GM12891 (cell line): Measurements from ENCODE around the gene CEACAM5.
A peak's percentile ranks its signal among the peaks of the same experiment; 100 is the strongest.

Experiments
- DNase-seq: peaks from one replicate; pipeline ENCODE4 v3.0.0; 2011; ENCODE audit warnings: low spot score; ENCODE audit not compliant: insufficient read length
- FAIRE-seq: peaks from 2 replicates; lab custom pipeline; 2011; peaks lifted over from hg19 to GRCh38; lab: Jason Lieb, UNC
- PAX5 ChIP-seq: IDR thresholded peaks from 2 replicates; pipeline ENCODE4 v1.6.1; 2011; ENCODE audit warnings: low read length, moderate library complexity, mild to moderate bottlenecking; ENCODE audit not compliant: insufficient read depth, severe bottlenecking
- POLR2A ChIP-seq: IDR thresholded peaks from 2 replicates; pipeline ENCODE4 v1.6.1; 2011; ENCODE audit warnings: low read depth, low read length, control low read depth
- POLR2AphosphoS5 ChIP-seq: IDR thresholded peaks from 2 replicates; pipeline ENCODE4 v1.6.1; 2011; ENCODE audit warnings: low read depth, low read length, control low read depth
- POU2F2 ChIP-seq: IDR thresholded peaks from 2 replicates; pipeline ENCODE4 v1.6.1; 2011; ENCODE audit warnings: low read depth, mild to moderate bottlenecking, control low read depth, low read length, moderate library complexity
- SPI1 ChIP-seq: IDR thresholded peaks from 2 replicates; pipeline ENCODE4 v1.6.1; 2011; ENCODE audit warnings: low read depth, low read length, control low read depth
- TAF1 ChIP-seq: IDR thresholded peaks from 2 replicates; pipeline ENCODE4 v1.6.1; 2011; ENCODE audit warnings: low read depth, low read length, control low read depth

Gene CEACAM5

DNA sequence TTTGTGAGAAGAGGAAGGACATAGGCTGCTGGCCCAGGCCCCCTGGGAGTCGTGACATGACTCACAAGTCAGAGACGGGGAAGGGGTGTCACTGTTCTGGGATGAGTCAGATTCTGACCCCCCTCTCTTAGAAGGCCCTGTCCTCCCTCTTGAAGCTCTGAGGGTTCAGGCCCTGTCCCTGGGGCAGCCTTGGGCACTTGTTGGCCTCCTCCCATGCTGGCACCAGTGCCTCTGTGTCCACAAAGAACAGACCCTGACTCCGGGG lies 17.7 kb upstream of the CEACAM5 start:
- TF ChIP-seq SPI1 (no peak), TAF1 (no peak), PAX5 (no peak), POLR2A (no peak), POLR2AphosphoS5 (no peak), POU2F2 (no peak)
- no peak for FAIRE-seq
- no peak for DNase-seq

DNA sequence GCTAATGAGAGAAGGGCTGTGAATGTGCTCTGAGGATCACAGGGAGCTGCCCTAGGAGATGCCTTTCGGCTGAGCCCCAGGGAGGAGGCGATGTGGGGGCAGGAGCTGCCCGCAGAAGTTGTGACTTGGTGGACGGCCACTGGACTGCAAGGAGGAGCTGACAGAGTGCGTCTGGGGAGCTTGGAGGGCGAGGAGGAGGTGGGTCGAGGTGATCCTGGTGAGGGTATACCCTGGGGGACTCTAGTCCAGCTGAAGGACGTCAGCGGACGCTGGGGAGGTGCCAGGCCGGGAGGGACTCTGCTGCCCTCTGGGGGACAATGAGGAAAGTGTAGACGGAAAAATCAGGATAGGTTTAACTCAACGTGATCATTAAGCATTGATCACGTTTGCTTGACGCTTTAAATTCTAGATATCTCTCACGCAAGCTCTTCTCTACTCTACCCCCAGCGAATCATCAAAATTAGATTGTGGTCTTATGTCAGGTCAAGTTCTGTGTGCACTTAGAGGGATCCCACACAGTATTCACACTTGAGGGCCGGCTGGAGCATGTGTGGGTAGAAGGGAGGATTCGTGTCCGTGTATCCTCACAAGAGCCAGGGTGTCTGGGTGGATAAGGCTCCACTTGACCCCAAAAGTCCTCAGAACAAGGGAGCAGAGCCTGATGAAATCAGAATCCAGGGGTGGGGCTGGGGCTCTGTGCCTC lies 17.0 kb upstream of the CEACAM5 start:
- no peak for TF ChIP-seq POLR2A
- TF ChIP-seq SPI1: no peak
- TF ChIP-seq POU2F2: no peak
- no peak for TF ChIP-seq TAF1
- no peak for TF ChIP-seq POLR2AphosphoS5
- no peak for TF ChIP-seq PAX5
- DNase-seq (no peak), FAIRE-seq (peak; percentile 47)

DNA sequence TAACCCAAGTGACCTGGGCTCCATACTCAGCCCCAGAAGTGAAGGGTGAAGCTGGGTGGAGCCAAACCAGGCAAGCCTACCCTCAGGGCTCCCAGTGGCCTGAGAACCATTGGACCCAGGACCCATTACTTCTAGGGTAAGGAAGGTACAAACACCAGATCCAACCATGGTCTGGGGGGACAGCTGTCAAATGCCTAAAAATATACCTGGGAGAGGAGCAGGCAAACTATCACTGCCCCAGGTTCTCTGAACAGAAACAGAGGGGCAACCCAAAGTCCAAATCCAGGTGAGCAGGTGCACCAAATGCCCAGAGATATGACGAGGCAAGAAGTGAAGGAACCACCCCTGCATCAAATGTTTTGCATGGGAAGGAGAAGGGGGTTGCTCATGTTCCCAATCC lies 14.2 kb upstream of the CEACAM5 start:
- no peak for TF ChIP-seq POLR2AphosphoS5
- TF ChIP-seq TAF1: no peak
- TF ChIP-seq POLR2A: no peak
- no peak for TF ChIP-seq SPI1
- TF ChIP-seq POU2F2: no peak
- TF ChIP-seq PAX5: no peak
- FAIRE-seq (no peak), DNase-seq (no peak)

GRCh38 chr19:41694831-41695635 lies 13.4 kb upstream of the CEACAM5 start:
- FAIRE-seq: no peak
- TF ChIP-seq TAF1: no peak
- TF ChIP-seq PAX5: no peak
- no peak for TF ChIP-seq POLR2AphosphoS5
- TF ChIP-seq POLR2A: no peak
- no peak for TF ChIP-seq POU2F2
- no peak for TF ChIP-seq SPI1
- no peak for DNase-seq

- FAIRE-seq: no peak
- no peak for TF ChIP-seq TAF1
- no peak for TF ChIP-seq POU2F2
- no peak for TF ChIP-seq POLR2AphosphoS5
- no peak for TF ChIP-seq POLR2A
- TF ChIP-seq SPI1: no peak
- TF ChIP-seq PAX5: no peak
- DNase-seq: no peak
Measured at GRCh38 chr19:41695745-41696144, 12.7 kb upstream of the CEACAM5 start.

DNA sequence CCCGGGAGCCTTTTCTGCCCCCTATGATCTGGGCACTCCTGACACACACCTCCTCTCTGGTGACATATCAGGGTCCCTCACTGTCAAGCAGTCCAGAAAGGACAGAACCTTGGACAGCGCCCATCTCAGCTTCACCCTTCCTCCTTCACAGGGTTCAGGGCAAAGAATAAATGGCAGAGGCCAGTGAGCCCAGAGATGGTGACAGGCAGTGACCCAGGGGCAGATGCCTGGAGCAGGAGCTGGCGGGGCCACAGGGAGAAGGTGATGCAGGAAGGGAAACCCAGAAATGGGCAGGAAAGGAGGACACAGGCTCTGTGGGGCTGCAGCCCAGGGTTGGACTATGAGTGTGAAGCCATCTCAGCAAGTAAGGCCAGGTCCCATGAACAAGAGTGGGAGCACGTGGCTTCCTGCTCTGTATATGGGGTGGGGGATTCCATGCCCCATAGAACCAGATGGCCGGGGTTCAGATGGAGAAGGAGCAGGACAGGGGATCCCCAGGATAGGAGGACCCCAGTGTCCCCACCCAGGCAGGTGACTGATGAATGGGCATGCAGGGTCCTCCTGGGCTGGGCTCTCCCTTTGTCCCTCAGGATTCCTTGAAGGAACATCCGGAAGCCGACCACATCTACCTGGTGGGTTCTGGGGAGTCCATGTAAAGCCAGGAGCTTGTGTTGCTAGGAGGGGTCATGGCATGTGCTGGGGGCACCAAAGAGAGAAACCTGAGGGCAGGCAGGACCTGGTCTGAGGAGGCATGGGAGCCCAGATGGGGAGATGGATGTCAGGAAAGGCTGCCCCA lies 11.8 kb upstream of the CEACAM5 start:
- no peak for TF ChIP-seq PAX5
- no peak for TF ChIP-seq POLR2AphosphoS5
- TF ChIP-seq TAF1: no peak
- no peak for TF ChIP-seq SPI1
- no peak for TF ChIP-seq POLR2A
- TF ChIP-seq POU2F2: no peak
- DNase-seq (no peak), FAIRE-seq (no peak)

DNA sequence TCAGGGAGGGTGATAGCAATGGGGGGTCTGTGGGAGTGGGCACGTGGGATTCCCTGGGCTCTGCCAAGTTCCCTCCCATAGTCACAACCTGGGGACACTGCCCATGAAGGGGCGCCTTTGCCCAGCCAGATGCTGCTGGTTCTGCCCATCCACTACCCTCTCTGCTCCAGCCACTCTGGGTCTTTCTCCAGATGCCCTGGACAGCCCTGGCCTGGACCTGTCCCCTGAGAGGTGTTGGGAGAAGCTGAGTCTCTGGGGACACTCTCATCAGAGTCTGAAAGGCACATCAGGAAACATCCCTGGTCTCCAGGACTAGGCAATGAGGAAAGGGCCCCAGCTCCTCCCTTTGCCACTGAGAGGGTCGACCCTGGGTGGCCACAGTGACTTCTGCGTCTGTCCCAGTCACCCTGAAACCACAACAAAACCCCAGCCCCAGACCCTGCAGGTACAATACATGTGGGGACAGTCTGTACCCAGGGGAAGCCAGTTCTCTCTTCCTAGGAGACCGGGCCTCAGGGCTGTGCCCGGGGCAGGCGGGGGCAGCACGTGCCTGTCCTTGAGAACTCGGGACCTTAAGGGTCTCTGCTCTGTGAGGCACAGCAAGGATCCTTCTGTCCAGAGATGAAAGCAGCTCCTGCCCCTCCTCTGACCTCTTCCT lies 11.1 kb upstream of the CEACAM5 start:
- TF ChIP-seq SPI1 (no peak), POLR2AphosphoS5 (no peak), TAF1 (no peak), PAX5 (no peak), POU2F2 (no peak), POLR2A (no peak)
- DNase-seq (no peak), FAIRE-seq (no peak)

- FAIRE-seq (no peak), DNase-seq (no peak)
- TF ChIP-seq SPI1 (no peak), PAX5 (no peak), POLR2A (no peak), POU2F2 (no peak), POLR2AphosphoS5 (no peak), TAF1 (no peak)
Measured at GRCh38 chr19:41698746-41699230, 9.6 kb upstream of the CEACAM5 start.

DNA sequence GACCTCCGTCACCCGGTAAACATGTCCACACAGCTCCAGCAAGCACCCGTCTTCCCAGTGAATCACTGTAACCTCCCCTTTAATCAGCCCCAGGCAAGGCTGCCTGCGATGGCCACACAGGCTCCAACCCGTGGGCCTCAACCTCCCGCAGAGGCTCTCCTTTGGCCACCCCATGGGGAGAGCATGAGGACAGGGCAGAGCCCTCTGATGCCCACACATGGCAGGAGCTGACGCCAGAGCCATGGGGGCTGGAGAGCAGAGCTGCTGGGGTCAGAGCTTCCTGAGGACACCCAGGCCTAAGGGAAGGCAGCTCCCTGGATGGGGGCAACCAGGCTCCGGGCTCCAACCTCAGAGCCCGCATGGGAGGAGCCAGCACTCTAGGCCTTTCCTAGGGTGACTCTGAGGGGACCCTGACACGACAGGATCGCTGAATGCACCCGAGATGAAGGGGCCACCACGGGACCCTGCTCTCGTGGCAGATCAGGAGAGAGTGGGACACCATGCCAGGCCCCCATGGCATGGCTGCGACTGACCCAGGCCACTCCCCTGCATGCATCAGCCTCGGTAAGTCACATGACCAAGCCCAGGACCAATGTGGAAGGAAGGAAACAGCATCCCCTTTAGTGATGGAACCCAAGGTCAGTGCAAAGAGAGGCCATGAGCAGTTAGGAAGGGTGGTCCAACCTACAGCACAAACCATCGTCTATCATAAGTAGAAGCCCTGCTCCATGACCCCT lies 9.0 kb upstream of the CEACAM5 start:
- DNase-seq: no peak
- no peak for TF ChIP-seq POU2F2
- no peak for TF ChIP-seq PAX5
- TF ChIP-seq SPI1: no peak
- TF ChIP-seq TAF1: no peak
- no peak for TF ChIP-seq POLR2A
- FAIRE-seq: no peak

DNA sequence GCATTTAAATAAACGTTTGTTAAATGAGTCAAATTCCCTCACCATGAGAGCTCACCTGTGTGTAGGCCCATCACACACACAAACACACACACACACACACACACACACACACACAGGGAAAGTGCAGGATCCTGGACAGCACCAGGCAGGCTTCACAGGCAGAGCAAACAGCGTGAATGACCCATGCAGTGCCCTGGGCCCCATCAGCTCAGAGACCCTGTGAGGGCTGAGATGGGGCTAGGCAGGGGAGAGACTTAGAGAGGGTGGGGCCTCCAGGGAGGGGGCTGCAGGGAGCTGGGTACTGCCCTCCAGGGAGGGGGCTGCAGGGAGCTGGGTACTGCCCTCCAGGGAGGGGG lies 8.5 kb upstream of the CEACAM5 start:
- TF ChIP-seq POLR2A (no peak), TAF1 (no peak), SPI1 (no peak), POLR2AphosphoS5 (no peak), POU2F2 (no peak), PAX5 (no peak)
- DNase-seq (no peak), FAIRE-seq (no peak)
